GM13977 (cell line): ENCODE measurements around the gene MESD.

ENCODE experiments used
- DNase-seq: peaks from one replicate; pipeline ENCODE4 v3.0.0; 2012; ENCODE audit warnings: low spot score
- CTCF ChIP-seq: IDR thresholded peaks from 2 replicates; pipeline ENCODE4 v1.5.1; 2012; ENCODE audit warnings: mild to moderate bottlenecking, control low read depth; ENCODE audit not compliant: insufficient read depth; ENCODE audit errors: extremely low read depth, missing control alignments
- in situ Hi-C: fragments of 300-500 bp; cut with MboI; formaldehyde crosslinking; loops from one replicate; pipeline ENCODE4 v1.12.0; 2022; ENCODE audit warnings: low sequenced_read_pairs, low pct_unique_long_range_greater_than_20kb, mixed read lengths, inconsistent platforms; ENCODE audit not compliant: unreplicated experiment

MESD gene

GRCh38 chr15:81031203-81031602 is 41.6 kb upstream of the MESD start:
- in situ Hi-C loops, result no loop called here
- no peak for DNase-seq
- no peak for TF ChIP-seq CTCF

GRCh38 chr15:81030301-81030750 is 40.7 kb upstream of the MESD start:
- in situ Hi-C loops, result no loop called here
- no peak for DNase-seq
- TF ChIP-seq CTCF, result no peak

- TF ChIP-seq CTCF, result no peak
- in situ Hi-C loops, result no loop called here
- DNase-seq, result no peak
Measured at GRCh38 chr15:81029414-81030300, 40.0 kb upstream of the MESD start.

- DNase-seq, result no peak
- TF ChIP-seq CTCF, result no peak
- in situ Hi-C loops, result no loop called here
Measured at GRCh38 chr15:81026836-81027599, 37.4 kb upstream of the MESD start.

GRCh38 chr15:81025721-81026370 is 36.2 kb upstream of the MESD start:
- DNase-seq, result no peak
- in situ Hi-C loops, result no loop called here

More at GRCh38 chr15:81025721-81026370, 36.2 kb upstream of the MESD start:
- no peak for TF ChIP-seq CTCF
